GM18870 (cell line): ENCODE measurements around the gene IQCF6.
"Not testable (repeated sequence)": the region's sequence is repeated elsewhere in the genome, so short reads cannot be mapped to it uniquely, and the experiment has no call there.

ENCODE experiments used
- ATAC-seq: cut with Tn5 transposase; IDR thresholded peaks from one replicate; pipeline ENCODE4 v1.9.1; 2021; ENCODE audit warnings: moderate library complexity; ENCODE audit not compliant: unreplicated experiment

Gene IQCF6

DNA sequence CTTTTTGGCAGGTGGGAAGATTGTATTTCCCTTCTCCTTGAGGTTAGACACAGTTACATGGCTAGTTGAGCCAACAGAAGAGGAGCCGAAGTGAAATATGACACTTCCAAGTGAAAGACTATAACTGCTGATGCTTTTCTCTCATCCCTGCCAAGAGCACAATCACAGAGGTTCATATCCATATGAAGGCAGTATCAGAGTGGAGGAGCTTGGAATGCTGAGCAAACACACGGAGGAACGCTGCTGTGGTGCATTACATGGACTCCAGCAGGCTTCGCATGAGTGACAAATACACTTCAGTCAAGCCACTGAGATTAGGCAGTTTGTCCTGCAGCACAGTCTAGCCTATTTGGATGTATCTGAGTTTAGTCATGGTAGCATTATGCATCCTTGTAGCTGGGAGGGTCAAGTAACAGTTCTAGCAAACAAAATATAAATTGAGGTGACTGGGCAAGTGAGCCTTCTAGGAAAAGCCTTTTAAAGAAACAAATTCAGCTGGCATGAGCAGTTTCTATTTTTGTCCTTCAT is 5.4 kb downstream of the IQCF6 start:
- no peak for ATAC-seq

GRCh38 chr3:51759203-51759602 is 19.8 kb downstream of the IQCF6 start:
- ATAC-seq: no peak

DNA sequence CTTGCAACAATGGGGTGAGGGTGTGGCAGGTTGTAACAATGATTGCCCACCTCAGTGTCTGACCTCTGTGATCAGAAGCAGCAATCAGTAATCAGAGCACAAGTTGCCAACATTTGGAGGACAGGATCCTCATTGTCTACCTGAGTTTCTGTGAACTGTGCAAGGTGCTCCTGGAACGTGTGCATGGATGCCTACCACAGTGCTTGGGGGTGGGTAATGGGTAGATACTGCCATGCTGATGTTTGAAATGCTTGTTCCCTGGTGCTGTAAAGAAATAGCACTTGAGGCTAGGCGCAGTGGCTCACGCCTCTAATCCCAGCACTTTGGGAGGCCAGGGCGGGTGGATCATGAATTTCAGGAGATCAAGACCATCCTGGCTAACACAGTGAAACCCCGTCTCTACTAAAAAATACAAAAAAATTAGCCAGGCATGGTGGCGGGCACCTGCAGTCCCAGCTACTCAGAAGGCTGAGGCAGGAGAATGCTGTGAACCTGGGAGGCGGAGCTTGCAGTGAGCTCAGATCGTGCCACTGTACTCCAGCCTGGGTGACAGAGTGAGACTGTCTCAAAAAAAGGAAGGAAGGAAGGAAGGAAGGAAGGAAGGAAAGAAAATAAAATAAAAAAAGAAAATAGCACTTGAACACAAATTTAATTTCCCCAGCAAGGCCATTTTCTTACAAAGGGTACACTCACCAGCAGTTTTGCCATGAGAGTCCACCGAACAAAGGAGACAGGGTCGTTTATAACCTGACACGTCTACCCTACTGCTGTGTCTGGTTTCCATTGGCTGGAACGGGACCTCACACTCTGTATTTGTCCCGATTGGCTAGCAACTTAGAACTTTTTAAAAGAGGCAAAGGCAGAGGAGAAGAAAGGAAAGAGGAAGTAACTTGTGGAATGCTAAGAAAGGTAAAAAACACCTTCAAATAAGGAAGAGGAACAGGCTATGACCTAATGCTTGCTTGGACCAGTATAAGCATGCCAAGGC is 25.0 kb downstream of the IQCF6 start:
- ATAC-seq: not testable (repeated sequence)

GRCh38 chr3:51751287-51751686 is 27.8 kb downstream of the IQCF6 start:
- no peak for ATAC-seq

- ATAC-seq: no peak
Observed at GRCh38 chr3:51750878-51751277, 28.2 kb downstream of the IQCF6 start.

DNA sequence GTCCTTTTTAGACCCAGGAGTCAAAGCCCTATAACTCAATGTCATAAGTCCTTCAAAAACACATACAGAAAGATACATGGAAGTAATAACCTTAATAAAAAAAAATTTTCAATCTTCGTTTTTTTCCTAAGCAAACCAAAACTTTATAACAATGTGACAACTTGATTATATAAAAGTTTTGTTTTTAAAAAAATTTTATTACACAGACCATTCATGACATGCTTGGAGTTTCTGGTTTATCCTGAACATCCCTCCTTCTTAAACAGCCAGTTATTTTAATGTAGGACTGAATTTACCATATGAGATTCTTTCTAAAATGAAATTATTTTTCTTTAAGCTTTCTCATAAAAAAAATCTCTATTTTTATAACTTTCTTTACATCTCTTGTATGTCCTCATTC is 30.7 kb downstream of the IQCF6 start:
- no peak for ATAC-seq

- no peak for ATAC-seq
Observed at GRCh38 chr3:51747840-51748239, 31.2 kb downstream of the IQCF6 start.

GRCh38 chr3:51742978-51743377 is 36.1 kb downstream of the IQCF6 start:
- ATAC-seq: not testable (repeated sequence)

DNA sequence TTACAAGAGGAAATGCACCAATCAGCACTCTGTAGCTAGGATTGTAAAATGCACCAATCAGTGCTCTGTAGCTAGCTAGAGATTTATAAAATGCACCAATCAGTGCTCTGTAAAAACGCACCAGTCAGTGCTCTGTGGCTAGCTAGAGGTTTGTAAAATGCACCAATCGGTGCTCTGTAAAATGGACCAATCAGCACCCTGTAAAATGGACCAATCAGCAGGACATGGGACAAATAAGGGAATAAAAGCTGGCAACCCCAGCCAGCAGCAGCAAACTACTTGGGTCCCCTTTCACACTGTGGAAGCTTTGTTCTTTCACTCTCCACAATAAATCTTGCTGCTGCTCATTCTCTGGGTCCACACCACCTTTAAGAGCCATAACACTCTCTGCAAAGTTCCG is 36.7 kb downstream of the IQCF6 start:
- not testable (repeated sequence) for ATAC-seq

DNA sequence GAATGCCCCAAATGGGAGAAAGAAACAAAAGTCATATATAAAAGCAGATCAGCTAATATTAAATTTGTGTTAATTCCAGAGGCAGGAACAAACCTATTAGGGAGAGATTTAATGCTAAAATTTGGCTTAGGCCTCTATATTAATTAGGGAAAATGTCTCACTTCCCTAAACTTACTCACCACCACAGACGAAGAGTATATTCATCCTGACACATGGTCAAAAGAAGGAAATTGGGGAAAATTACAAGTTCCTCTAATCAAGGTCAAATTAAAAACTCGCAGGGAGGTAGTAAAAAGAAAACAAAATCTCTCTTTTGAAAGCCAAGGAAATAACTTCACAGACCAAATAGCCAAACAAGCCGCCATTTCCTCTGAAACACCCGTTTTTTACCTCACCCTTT is 39.9 kb downstream of the IQCF6 start:
- ATAC-seq: no peak

GRCh38 chr3:51735950-51736349 is 43.1 kb downstream of the IQCF6 start:
- ATAC-seq: no peak

GRCh38 chr3:51735039-51735438 is 44.0 kb downstream of the IQCF6 start:
- no peak for ATAC-seq

DNA sequence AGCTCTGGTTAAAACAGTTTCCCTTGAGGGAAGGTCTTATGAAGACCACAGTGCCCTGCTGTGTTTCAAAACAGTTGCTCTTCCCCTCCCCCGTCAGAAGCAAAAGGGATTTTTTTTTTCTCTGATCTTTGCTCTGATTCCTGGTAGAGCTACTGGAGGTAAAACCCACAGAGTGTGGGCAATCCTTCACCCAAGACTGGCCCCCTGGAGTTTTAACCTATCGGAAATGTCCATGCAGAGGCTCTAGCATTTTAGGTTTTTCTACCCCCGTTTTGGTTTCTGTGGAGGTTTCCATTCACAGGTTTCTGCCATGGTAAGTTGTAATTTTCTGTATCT is 44.5 kb downstream of the IQCF6 start:
- ATAC-seq: no peak

- ATAC-seq: no peak
Observed at GRCh38 chr3:51733859-51734571, 45.0 kb downstream of the IQCF6 start.

DNA sequence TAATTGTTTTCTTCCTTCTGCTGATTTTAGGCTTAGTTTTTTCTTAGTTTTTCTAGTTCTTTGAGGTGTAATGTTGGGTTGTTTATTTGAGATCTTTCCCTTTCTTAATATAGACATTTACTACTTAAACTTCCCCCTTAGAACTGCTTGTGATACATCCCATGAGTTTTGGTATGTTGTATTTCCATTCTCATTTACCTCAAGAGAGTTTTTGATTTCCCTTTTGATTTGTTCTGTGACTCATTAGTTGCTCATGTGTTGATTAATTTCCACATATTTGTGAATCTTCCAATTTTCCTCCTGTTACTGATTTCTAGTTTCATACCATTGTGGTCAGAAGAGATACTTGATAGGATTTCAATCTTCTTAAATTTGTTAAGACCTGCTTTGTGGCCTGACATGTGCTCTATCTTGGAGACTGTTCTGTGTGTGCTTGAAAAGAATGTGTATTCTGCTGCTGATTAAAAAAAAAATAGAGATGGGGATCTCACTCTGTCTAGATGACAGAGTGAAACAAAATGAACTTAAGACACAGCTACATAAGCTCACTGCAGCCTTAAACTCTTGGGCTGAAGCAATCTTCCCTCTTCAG is 49.9 kb downstream of the IQCF6 start:
- ATAC-seq: no peak
